HepG2 (cell line): Measurements from ENCODE around the gene ADAMTS15. TPM values are rescaled to one million over a fixed set of nuclear protein-coding genes. Genes with fewer than 3 reads are reported as not detected.

Source experiments
- ATAC-seq: fragments of 200-7000 bp; cut with Tn5 transposase; 3 replicates; pipeline ENCODE4 v1.9.1; 2020; ENCODE audit warnings: mild to moderate bottlenecking, moderate library complexity
- BruUV-seq: library from RNA; stranded (reverse); fragments of 400-500 nt; replicated peaks from 2 replicates; lab custom pipeline; 2021; lab: Mats Ljungman, UMichigan
- CTCF ChIA-PET: fragments of 300-600 bp; formaldehyde crosslinking; extraction: SDS; loops from one replicate; lab custom pipeline; 2021; ENCODE audit warnings: low total read pairs, inconsistent platforms, low intra/inter-chr PET ratio; lab: Yijun Ruan, JAX
- POLR2A ChIA-PET: fragments of 350-600 bp; sonication (Branson Sonifier 250); formaldehyde crosslinking; loops from one replicate; lab custom pipeline; 2020; ENCODE audit warnings: antibody characterized with exemption, inconsistent platforms; lab: Yijun Ruan, JAX
- DNase-seq: peaks from one replicate; pipeline ENCODE4 v3.0.0-alpha.2; 2015; ENCODE audit warnings: low spot score
- FAIRE-seq: peaks from 3 replicates; lab custom pipeline; 2011; peaks lifted over from hg19 to GRCh38; lab: Jason Lieb, UNC
- H2AFZ ChIP-seq: one replicate; pipeline ENCODE4 v1.6.1; 2011; ENCODE audit warnings: low read length, inconsistent platforms
- H3K27ac ChIP-seq: fragments of 300-600 bp; 3 replicates; pipeline ENCODE4 v1.8.0; 2011; ENCODE audit warnings: mixed run types, mild to moderate bottlenecking, mixed read lengths, low read length, inconsistent platforms; ENCODE audit not compliant: insufficient read depth; ENCODE audit errors: extremely low read length
- H3K27me3 ChIP-seq, 2 experiments: fragments of 200-600 bp in 1 of 2; 2 replicates in 1 of 2; 3 replicates in 1 of 2; pipeline versions ENCODE4 v1.6.0 to v1.8.0; 2011; ENCODE audit warnings: low read length in 2 of 2, mild to moderate bottlenecking in 2 of 2, moderate library complexity in 2 of 2, inconsistent platforms in 1 of 2; ENCODE audit not compliant: insufficient read depth in 2 of 2, control insufficient read depth in 1 of 2
- H3K36me3 ChIP-seq, 2 experiments: fragments of 200-600 bp in 1 of 2; replicated peaks in 1 of 2; 2 replicates in 1 of 2; 3 replicates in 1 of 2; pipeline versions ENCODE4 v1.5.1 to v1.8.0; 2011; ENCODE audit warnings: low read length in 2 of 2, inconsistent platforms in 1 of 2; ENCODE audit not compliant: insufficient read depth in 2 of 2, control insufficient read depth in 1 of 2
- H3K4me1 ChIP-seq: 2 replicates; pipeline ENCODE4 v1.5.1; 2012; ENCODE audit warnings: low read length, inconsistent platforms; ENCODE audit not compliant: insufficient read depth
- H3K4me2 ChIP-seq: 2 replicates; pipeline ENCODE4 v1.6.0; 2011; ENCODE audit warnings: low read depth, low read length, inconsistent platforms
- H3K4me3 ChIP-seq, 3 experiments: fragments of 200-600 bp in 1 of 3; sonication (generic), shearing (Covaris generic) in 1 of 3; replicated peaks in 1 of 3; 2 replicates each; pipeline ENCODE4 v1.5.1; 2011 to 2016; ENCODE audit warnings: low read length in 3 of 3, inconsistent platforms in 2 of 3, low read depth in 2 of 3, mild to moderate bottlenecking in 2 of 3, control low read depth in 1 of 3, mixed read lengths in 1 of 3; ENCODE audit not compliant: insufficient read depth in 1 of 3
- H3K79me2 ChIP-seq: one replicate; pipeline ENCODE4 v1.6.1; 2011; ENCODE audit warnings: low read length, inconsistent platforms; ENCODE audit not compliant: insufficient read depth
- H3K9ac ChIP-seq: 2 replicates; pipeline ENCODE4 v1.6.0; 2011; ENCODE audit warnings: mild to moderate bottlenecking, low read depth, low read length, inconsistent platforms; ENCODE audit not compliant: insufficient read depth
- H3K9me3 ChIP-seq: 2 replicates; pipeline ENCODE4 v1.5.1; 2012; ENCODE audit warnings: mild to moderate bottlenecking, low read length
- H4K20me1 ChIP-seq: 2 replicates; pipeline ENCODE4 v1.6.0; 2011; ENCODE audit warnings: inconsistent platforms, mild to moderate bottlenecking, low read length, moderate library complexity; ENCODE audit not compliant: insufficient read depth
- ARHGAP35 ChIP-seq: sonication (generic); formaldehyde crosslinking; IDR thresholded peaks from 2 replicates; pipeline ENCODE4 v1.9.0; 2022; ENCODE audit warnings: mild to moderate bottlenecking, inconsistent platforms, moderate library complexity, missing genetic modification reagents, borderline replicate concordance
- HMG20A ChIP-seq: IDR thresholded peaks from 2 replicates; pipeline ENCODE4 v1.6.1; 2016; ENCODE audit warnings: borderline replicate concordance
- HOMEZ ChIP-seq: IDR thresholded peaks from 2 replicates; pipeline ENCODE4 v1.6.1; 2016; ENCODE audit warnings: low read depth
- MTF1 ChIP-seq: sonication (generic); formaldehyde crosslinking; IDR thresholded peaks from 2 replicates; pipeline ENCODE4 v1.5.0; 2020; ENCODE audit warnings: missing genetic modification reagents
- NR2F1 ChIP-seq, 2 experiments: fragments of 450-650 bp in 1 of 2; formaldehyde crosslinking in 1 of 2; IDR thresholded peaks; 2 replicates each; pipeline versions ENCODE4 v1.5.0 to v1.6.1; 2016 to 2020; ENCODE audit warnings: mild to moderate bottlenecking in 1 of 2, missing compliant biosample characterization in 1 of 2, missing genetic modification reagents in 1 of 2, moderate library complexity in 1 of 2
- TOPORS ChIP-seq: sonication (generic); formaldehyde crosslinking; IDR thresholded peaks from 2 replicates; pipeline ENCODE4 v1.8.0; 2023; ENCODE audit warnings: mild to moderate bottlenecking, missing genetic modification reagents
- ZNF17 ChIP-seq: sonication (generic); formaldehyde crosslinking; IDR thresholded peaks from 2 replicates; pipeline ENCODE4 v1.5.0; 2020; ENCODE audit warnings: mild to moderate bottlenecking, missing genetic modification reagents
- ZNF354B ChIP-seq: sonication (generic); formaldehyde crosslinking; IDR thresholded peaks from 2 replicates; pipeline ENCODE4 v1.8.0; 2022; ENCODE audit warnings: mild to moderate bottlenecking, missing genetic modification reagents
- ZNF503 ChIP-seq: sonication (generic); formaldehyde crosslinking; IDR thresholded peaks from 2 replicates; pipeline ENCODE4 v1.4.0; 2020; ENCODE audit warnings: missing genetic modification reagents
- ZNF512B ChIP-seq: sonication (generic); formaldehyde crosslinking; IDR thresholded peaks from 2 replicates; pipeline ENCODE4 v1.5.1; 2020; ENCODE audit warnings: missing genetic modification reagents, mild to moderate bottlenecking, borderline replicate concordance
- ZNF556 ChIP-seq: sonication (generic); formaldehyde crosslinking; IDR thresholded peaks from 2 replicates; pipeline ENCODE4 v1.4.0; 2020; ENCODE audit warnings: mild to moderate bottlenecking, missing genetic modification reagents, borderline replicate concordance
- ZNF781 ChIP-seq: sonication (generic); formaldehyde crosslinking; IDR thresholded peaks from 2 replicates; pipeline ENCODE4 v1.5.1; 2020; ENCODE audit warnings: borderline replicate concordance, mild to moderate bottlenecking, missing genetic modification reagents; ENCODE audit errors: not compliant biosample characterization
- WGBS: methylation state at CpG from one replicate; pipeline ENCODE4 v1.1.6; 2017; ENCODE audit warnings: low lambda C conversion rate; 5-methylcytosine and 5-hydroxymethylcytosine counted together
- in situ Hi-C: cut with HindIII; loops from 2 replicates; pipeline ENCODE4 v1.10.0; 2017; ENCODE audit warnings: low pct_unique_long_range_greater_than_20kb; ENCODE audit not compliant: extremely low pct_ligation_motif_present
- intact Hi-C: fragments of 100-400 bp; cut with micrococcal nuclease; formaldehyde crosslinking; loops from one replicate; pipeline ENCODE4 v1.10.0; 2022; ENCODE audit not compliant: unreplicated experiment
- polyA plus RNA-seq, 8 experiments: library from polyadenylated mRNA; depleted of rRNA in 3 of 8; stranded (reverse) in 7 of 8; unstranded in 1 of 8; fragments of >200 nt; fragmentation: Illumina TruSeq in 4 of 8; extraction: Trizol in 4 of 8; gene quantifications; 2 replicates each; pipeline versions ENCODE4 v1.2.1 to v1.2.3, GENCODE V29; 2011 to 2016; ENCODE audit warnings: low read depth in 4 of 8, missing spikeins in 1 of 8, mixed read lengths in 1 of 8; ENCODE audit not compliant: insufficient read depth in 1 of 8
- total RNA-seq, 5 experiments: library from RNA; depleted of rRNA; stranded (reverse); fragments of >200 nt; fragmentation: Illumina TruSeq; extraction: Trizol; gene quantifications; 2 replicates each; pipeline ENCODE4 v1.2.3, GENCODE V29; 2016; ENCODE audit warnings: low read depth in 1 of 5

The ADAMTS15 gene
- total and polyA plus RNA-seq, 2 of the 13 experiments (the other 11 are each of a cell fraction or from before 2014, with no cell fraction given), result 0.01 to 0.02 TPM

- Histone ChIP-seq H3K4me1 (no peaks in the 10 kb centered on the region), H3K9me3 (no peaks in the 10 kb centered on the region), H3K36me3 (no peaks in the 10 kb centered on the region), H3K27me3 (peaks cover 0 to 26% of the 10 kb centered on the region in 2 experiments; a peak in 2 of 5 replicates), H3K9ac (no peak overlapping the region), H3K4me2 (no peak overlapping the region), H2AFZ (no peak overlapping the region), H3K4me3 (no peak overlapping the region), H3K27ac (no peak overlapping the region), H3K79me2 (no peaks in the 10 kb centered on the region), H4K20me1 (no peaks in the 10 kb centered on the region)
- intact Hi-C loops, result no loop called here
- DNase-seq, result no peak
- ChIA-PET POLR2A (no interaction called here), CTCF (no interaction called here)
- WGBS, result 10% methylated on average over 5 of the region's 5 CpGs
- BruUV-seq, result no TSS peak
- FAIRE-seq, result no peak
- no peak for ATAC-seq
- in situ Hi-C loops, result no loop called here
- no peak for TF ChIP-seq ZNF781 (CRISPR knock-in tag)
- no peak for TF ChIP-seq ZNF512B
- no peak for TF ChIP-seq ZNF354B (CRISPR knock-in tag)
- TF ChIP-seq NR2F1 (CRISPR knock-in tag; IDR thresholded peaks at IDR 0.05), result no peak
Observed at GRCh38 chr11:130480186-130480585, 31.7 kb downstream of the ADAMTS15 start.

- intact Hi-C loops (no loop called here), in situ Hi-C loops (no loop called here)
- 9% methylated on average over 5 of the region's 5 CpGs for WGBS
- Histone ChIP-seq H3K4me3 (no peak overlapping the region), H3K36me3 (no peaks in the 10 kb centered on the region), H3K9ac (no peak overlapping the region), H3K27me3 (peaks cover 0 to 26% of the 10 kb centered on the region in 2 experiments; a peak in 2 of 5 replicates), H3K4me1 (no peaks in the 10 kb centered on the region), H2AFZ (no peak overlapping the region), H3K27ac (no peak overlapping the region), H4K20me1 (no peaks in the 10 kb centered on the region), H3K4me2 (no peak overlapping the region), H3K9me3 (no peaks in the 10 kb centered on the region), H3K79me2 (no peaks in the 10 kb centered on the region)
- FAIRE-seq (no peak), DNase-seq (no peak), ATAC-seq (no peak)
- POLR2A ChIA-PET, result no interaction called here
- CTCF ChIA-PET, result no interaction called here
- BruUV-seq, result no TSS peak
- no peak for TF ChIP-seq ZNF556
- no peak for TF ChIP-seq ARHGAP35 (CRISPR knock-in tag)
- no peak for TF ChIP-seq MTF1 (CRISPR knock-in tag)
- no peak for TF ChIP-seq ZNF503 (CRISPR knock-in tag)
- TF ChIP-seq HOMEZ (CRISPR knock-in tag), result no peak
- no peak for TF ChIP-seq HMG20A
- TF ChIP-seq TOPORS (CRISPR knock-in tag), result no peak
- TF ChIP-seq ZNF17 (CRISPR knock-in tag), result no peak
Observed at GRCh38 chr11:130480711-130481140, 32.3 kb downstream of the ADAMTS15 start.
